AG09319 (cell line): Measurements from ENCODE around the gene KIF18B.

Experiments
- DNase-seq: peaks from one replicate; pipeline ENCODE4 v3.0.0-alpha.2; 2010; ENCODE audit warnings: low read depth; ENCODE audit errors: extremely low read depth
- TF ChIP-seq, protein P1 (sequence below): IDR thresholded peaks from 2 replicates; pipeline ENCODE4 v1.5.1; 2011; ENCODE audit warnings: low read depth, mild to moderate bottlenecking, inconsistent platforms, low read length, moderate library complexity

KIF18B gene

GRCh38 chr17:44968225-44969143, 20.9 kb upstream of the KIF18B start, which contains the start of gene C1QL1:
C1QL1 (minus strand) TSS chr17:44968303; CDS start chr17:44968048, 255 bp downstream.
- TF ChIP-seq, protein P1, sequence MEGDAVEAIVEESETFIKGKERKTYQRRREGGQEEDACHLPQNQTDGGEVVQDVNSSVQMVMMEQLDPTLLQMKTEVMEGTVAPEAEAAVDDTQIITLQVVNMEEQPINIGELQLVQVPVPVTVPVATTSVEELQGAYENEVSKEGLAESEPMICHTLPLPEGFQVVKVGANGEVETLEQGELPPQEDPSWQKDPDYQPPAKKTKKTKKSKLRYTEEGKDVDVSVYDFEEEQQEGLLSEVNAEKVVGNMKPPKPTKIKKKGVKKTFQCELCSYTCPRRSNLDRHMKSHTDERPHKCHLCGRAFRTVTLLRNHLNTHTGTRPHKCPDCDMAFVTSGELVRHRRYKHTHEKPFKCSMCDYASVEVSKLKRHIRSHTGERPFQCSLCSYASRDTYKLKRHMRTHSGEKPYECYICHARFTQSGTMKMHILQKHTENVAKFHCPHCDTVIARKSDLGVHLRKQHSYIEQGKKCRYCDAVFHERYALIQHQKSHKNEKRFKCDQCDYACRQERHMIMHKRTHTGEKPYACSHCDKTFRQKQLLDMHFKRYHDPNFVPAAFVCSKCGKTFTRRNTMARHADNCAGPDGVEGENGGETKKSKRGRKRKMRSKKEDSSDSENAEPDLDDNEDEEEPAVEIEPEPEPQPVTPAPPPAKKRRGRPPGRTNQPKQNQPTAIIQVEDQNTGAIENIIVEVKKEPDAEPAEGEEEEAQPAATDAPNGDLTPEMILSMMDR, result peak; percentile 8
- DNase-seq, result peak; percentile 60

- TF ChIP-seq, protein P1, result no peak
- DNase-seq, result no peak
These were observed 20.3 kb upstream of the KIF18B start for GRCh38 chr17:44967907-44968224.

- no peak for DNase-seq
These were observed 19.7 kb upstream of the KIF18B start for GRCh38 chr17:44967026-44967906.

DNA sequence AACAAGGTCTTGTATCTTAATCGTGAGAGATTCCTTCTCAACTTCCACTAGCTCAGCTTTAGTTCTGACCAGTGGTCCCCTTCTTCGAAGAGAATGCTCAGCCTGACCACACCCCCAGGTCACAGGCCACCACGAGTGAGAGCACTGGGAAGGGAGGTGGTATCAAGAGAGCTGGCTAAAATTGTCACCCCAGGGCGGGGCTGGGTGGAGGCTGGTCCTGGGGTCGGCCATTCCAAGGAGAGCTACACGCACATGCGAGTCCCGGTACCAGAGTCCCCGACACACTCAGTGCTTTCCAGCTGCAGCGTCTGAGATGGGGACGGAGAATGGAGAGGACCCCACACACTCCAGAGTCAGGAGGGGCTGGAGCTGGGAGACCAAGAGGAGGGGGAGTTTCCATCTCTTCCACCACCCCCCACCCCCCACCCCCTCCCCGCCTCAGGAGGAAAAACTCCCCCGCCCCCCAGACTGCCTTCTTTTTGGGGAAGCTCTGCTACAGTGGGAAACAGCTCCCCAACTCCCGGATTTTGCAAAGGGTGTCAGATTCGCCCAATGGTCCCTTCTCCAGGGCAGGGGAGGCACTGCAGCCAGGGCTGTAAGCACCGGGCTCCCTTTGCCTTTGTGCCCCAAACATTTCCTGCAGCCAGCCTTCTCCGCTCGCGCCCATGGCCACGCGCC, 18.9 kb upstream of the KIF18B start:
- TF ChIP-seq, protein P1, result no peak
- no peak for DNase-seq

More at GRCh38 chr17:44967026-44967906, 19.7 kb upstream of the KIF18B start:
- TF ChIP-seq, protein P1, result no peak

GRCh38 chr17:44965481-44966234, 18.1 kb upstream of the KIF18B start:
- DNase-seq, result no peak
- TF ChIP-seq, protein P1, result no peak

GRCh38 chr17:44961921-44962350, 14.4 kb upstream of the KIF18B start:
- TF ChIP-seq, protein P1, result no peak
- DNase-seq, result no peak
